ENCODE data around the gene ICAM1.
"Not testable (repeated sequence)": the region's sequence is repeated elsewhere in the genome, so short reads cannot be mapped to it uniquely, and the experiment has no call there.

The ICAM1 gene

DNA sequence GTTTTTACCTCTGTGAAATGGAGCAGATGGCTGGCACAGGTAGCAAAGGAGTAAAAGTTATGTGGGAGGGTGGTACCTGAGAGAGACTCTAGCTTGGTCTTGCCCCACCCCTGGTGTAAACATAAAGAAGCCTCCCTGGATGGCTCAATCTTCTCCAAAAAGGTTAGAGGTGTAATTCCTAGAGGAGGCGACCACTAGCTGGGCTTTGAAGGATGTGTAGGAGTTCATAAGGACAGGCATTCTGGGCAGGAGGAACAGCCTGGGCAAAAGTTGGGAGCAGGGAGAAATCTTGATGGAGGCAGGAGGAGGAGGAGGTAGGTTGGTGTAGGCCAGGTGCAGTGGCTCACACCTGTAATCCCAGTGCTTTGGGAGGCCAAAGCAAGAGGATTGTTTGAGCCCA, 8.0 kb downstream of the ICAM1 start:
- no peak for DNase-seq

DNA sequence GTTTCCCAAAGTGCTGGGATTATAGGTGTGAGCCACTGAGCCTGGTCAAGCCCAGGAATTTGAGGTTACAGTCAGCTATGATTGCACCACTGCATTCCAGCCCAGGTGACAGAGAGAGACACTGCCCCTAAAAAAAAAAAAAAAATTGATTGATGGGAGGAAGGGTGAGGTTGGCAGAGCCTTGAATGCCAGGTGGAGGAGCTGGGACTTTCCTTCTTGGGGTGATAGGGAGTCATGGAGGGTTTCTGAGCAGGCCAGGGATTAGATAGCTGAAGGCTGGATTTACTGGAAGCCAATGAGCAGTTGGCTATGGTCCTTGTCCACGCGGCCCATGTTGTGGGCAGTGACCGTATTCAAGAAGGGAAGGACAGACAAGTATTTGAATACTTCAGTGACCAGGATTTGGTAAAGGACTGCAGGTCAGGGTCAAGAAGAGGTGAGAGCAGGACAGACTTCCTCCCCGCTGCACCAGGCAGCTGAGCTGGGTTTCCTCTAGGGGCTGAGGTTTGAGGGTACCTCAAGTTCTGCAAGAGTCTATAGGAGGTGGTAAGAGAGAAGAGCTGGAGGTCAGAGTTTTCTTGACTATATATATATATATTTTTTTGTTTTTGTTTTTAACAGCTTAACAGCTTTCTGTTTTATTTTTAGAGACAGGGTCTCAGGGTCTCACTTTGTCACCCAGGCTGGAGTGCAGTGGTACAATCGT, 9.0 kb downstream of the ICAM1 start:
- DNase-seq: no peak

DNA sequence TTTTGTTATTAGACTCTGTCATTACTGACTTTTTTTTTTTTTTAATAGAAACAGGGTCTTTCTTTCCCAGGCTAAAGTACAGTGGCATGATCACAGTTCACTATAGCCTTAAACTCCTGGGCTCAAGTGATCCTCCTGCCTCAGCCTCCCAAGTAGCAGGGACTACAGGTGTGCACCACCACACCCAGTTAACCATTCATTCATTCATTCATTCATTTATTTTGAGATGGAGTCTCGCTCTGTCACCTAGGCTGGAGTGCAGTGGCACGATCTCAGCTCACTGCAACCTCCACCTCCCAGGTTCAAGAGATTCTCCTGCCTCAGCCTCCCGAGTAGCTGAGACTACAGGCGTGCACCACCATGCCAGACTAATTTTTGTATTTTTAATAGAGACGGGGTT, 11.1 kb downstream of the ICAM1 start:
- DNase-seq: not testable (repeated sequence)

DNA sequence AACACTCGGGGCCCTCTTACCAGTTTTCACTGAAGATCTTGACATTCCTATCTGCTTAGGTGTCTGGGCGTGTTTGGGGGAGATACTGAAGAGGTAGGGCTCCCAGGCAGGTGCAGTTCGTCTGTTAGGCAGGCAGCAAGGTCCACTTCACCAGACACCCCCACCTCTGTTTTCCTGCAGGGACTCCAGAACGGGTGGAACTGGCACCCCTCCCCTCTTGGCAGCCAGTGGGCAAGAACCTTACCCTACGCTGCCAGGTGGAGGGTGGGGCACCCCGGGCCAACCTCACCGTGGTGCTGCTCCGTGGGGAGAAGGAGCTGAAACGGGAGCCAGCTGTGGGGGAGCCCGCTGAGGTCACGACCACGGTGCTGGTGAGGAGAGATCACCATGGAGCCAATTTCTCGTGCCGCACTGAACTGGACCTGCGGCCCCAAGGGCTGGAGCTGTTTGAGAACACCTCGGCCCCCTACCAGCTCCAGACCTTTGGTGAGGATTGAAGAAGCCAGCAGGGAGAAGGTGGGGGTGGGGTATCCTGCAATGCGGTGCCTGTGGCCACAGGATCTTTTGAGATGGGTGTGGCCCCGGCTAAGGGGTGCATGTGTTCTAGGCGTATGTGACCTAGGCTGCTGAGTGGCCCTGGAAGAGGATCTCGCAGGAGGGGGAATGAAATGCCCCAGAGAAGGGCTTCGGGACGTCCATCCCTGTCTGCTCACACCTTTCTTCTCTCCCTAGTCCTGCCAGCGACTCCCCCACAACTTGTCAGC, 12.6 kb downstream of the ICAM1 start:
- no peak for DNase-seq

DNA sequence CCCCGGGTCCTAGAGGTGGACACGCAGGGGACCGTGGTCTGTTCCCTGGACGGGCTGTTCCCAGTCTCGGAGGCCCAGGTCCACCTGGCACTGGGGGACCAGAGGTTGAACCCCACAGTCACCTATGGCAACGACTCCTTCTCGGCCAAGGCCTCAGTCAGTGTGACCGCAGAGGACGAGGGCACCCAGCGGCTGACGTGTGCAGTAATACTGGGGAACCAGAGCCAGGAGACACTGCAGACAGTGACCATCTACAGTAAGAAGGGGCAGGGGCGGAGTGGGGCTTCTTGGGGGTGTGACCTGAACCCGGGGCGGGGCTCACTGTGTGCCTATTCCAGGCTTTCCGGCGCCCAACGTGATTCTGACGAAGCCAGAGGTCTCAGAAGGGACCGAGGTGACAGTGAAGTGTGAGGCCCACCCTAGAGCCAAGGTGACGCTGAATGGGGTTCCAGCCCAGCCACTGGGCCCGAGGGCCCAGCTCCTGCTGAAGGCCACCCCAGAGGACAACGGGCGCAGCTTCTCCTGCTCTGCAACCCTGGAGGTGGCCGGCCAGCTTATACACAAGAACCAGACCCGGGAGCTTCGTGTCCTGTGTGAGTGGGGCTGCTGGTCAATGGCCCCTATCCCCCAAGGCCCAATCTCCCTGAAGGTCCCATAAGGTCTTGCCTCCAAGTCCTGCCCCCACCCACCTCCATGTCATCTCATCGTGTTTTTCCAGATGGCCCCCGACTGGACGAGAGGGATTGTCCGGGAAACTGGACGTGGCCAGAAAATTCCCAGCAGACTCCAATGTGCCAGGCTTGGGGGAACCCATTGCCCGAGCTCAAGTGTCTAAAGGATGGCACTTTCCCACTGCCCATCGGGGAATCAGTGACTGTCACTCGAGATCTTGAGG, 13.4 kb downstream of the ICAM1 start:
- DNase-seq: no peak

DNA sequence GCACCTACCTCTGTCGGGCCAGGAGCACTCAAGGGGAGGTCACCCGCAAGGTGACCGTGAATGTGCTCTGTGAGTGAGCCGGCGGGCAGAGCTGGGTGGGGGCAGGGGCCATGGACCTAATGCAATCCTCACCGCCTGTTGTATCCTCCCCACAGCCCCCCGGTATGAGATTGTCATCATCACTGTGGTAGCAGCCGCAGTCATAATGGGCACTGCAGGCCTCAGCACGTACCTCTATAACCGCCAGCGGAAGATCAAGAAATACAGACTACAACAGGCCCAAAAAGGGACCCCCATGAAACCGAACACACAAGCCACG, 14.0 kb downstream of the ICAM1 start:
- DNase-seq: no peak

DNA sequence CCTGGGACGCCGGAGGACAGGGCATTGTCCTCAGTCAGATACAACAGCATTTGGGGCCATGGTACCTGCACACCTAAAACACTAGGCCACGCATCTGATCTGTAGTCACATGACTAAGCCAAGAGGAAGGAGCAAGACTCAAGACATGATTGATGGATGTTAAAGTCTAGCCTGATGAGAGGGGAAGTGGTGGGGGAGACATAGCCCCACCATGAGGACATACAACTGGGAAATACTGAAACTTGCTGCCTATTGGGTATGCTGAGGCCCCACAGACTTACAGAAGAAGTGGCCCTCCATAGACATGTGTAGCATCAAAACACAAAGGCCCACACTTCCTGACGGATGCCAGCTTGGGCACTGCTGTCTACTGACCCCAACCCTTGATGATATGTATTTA, 14.5 kb downstream of the ICAM1 start:
- DNase-seq: no peak

DNA sequence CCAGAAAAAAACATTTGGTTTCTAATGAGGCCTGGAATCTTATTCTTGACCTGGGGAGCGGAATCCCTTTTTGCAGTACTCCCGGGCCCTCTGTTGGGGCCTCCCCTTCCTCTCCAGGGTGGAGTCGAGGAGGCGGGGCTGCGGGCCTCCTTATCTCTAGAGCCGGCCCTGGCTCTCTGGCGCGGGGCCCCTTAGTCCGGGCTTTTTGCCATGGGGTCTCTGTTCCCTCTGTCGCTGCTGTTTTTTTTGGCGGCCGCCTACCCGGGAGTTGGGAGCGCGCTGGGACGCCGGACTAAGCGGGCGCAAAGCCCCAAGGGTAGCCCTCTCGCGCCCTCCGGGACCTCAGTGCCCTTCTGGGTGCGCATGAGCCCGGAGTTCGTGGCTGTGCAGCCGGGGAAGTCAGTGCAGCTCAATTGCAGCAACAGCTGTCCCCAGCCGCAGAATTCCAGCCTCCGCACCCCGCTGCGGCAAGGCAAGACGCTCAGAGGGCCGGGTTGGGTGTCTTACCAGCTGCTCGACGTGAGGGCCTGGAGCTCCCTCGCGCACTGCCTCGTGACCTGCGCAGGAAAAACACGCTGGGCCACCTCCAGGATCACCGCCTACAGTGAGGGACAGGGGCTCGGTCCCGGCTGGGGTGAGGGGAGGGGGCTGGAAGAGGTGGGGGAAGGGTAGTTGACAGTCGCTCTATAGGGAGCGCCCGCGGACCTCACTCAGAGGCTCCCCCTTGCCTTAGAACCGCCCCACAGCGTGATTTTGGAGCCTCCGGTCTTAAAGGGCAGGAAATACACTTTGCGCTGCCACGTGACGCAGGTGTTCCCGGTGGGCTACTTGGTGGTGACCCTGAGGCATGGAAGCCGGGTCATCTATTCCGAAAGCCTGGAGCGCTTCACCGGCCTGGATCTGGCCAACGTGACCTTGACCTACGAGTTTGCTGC, 16.1 kb downstream of the ICAM1 start, which contains the start of gene ICAM4:
Gene ICAM4, plus strand, starts transcription at position 153 of the 935 bp plus-strand sequence. Its CDS starts 58 bp downstream, at position 211.
- peak; percentile 64 for DNase-seq

DNA sequence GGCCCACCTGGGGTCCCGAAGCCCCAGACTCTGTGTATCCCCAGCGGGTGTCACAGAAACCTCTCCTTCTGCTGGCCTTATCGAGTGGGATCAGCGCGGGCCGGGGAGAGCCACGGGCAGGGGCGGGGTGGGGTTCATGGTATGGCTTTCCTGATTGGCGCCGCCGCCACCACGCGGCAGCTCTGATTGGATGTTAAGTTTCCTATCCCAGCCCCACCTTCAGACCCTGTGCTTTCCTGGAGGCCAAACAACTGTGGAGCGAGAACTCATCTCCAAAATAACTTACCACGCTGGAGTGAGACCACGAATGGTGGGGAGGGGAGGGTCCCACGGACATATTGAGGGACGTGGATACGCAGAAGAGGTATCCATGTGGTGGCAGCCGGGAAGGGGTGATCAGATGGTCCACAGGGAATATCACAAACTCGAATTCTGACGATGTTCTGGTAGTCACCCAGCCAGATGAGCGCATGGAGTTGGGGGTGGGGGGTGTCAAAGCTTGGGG, 17.8 kb downstream of the ICAM1 start:
- peak; percentile 59 for DNase-seq

DNA sequence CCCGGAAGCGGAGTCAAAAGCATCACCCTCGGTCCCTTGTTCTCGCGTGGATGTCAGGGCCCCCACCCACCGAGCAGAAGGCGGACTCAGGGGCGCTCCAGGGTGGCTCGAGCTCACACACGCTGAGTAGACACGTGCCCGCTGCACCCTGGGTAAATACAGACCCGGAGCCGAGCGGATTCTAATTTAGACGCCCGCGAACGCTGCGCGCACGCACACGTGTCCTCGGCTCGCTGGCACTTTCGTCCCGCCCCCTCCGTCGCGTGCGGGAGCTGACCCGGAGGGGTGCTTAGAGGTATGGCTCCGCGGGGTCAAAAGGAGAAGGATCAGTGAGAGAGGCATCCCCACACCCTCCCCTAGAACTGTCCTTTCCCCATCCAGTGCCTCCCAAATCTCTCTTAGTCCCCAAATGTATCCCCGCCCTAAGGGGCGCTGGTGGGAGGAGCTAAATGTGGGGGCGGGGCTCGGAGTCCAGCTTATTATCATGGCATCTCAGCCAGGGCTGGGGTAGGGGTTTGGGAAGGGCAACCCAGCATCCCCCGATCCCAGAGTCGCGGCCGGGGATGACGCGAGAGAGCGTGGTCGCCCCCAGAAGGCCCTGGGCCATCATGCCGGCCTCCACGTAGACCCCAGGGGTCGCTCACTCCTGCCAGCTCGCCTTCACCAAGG, 18.4 kb downstream of the ICAM1 start:
- peak; percentile 65 for DNase-seq

DNA sequence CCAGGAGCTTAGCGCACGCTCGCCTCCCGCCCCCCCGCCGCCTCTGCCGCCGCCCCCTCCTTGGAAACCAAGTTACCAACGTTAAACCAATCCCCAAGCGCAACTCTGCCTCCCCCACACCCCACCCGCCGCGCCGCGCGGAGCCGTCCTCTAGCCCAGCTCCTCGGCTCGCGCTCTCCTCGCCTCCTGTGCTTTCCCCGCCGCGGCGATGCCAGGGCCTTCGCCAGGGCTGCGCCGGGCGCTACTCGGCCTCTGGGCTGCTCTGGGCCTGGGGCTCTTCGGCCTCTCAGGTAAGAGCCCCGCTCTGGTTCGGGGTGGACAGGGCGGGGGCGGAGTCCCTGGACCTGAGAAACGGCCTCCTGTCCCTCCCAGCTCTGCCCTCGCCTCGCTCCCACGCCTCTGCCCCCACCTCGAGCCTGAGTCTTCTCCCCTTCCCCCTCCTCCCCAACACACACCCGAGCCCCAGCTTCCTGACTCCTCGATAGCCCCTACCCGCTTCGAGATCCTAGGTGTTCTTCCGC, 19.0 kb downstream of the ICAM1 start, which contains the start of gene ICAM5:
Gene ICAM5, plus strand, starts transcription at position 117 of the 521 bp plus-strand sequence. Its CDS starts 92 bp downstream, at position 209.
- no peak for DNase-seq

DNA sequence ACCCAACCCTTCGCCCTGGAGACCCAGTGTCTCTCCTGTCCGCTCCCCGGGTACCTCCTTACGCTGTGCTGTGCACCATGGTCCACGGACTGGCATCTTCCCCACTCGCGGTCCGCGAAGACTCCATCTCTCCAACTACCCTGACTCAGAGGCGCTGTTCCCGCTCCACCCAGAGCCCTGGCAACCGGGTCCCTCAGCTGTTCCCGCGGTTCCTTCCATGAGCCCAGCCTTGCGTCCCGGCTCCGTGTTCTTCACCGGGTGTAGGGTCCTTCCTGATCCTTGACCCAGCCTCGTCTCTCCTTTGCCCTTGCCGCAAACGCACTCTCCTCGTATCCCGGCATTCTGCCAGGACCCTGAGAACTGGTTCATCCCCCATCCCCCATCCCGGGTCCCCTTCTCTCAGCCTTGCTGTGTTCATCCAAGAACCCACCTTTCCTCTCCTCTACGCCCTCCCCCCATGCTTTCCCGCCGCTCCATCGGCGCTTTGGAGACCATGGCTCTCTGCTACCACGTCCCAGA, 19.5 kb downstream of the ICAM1 start:
- DNase-seq: peak; percentile 41

DNA sequence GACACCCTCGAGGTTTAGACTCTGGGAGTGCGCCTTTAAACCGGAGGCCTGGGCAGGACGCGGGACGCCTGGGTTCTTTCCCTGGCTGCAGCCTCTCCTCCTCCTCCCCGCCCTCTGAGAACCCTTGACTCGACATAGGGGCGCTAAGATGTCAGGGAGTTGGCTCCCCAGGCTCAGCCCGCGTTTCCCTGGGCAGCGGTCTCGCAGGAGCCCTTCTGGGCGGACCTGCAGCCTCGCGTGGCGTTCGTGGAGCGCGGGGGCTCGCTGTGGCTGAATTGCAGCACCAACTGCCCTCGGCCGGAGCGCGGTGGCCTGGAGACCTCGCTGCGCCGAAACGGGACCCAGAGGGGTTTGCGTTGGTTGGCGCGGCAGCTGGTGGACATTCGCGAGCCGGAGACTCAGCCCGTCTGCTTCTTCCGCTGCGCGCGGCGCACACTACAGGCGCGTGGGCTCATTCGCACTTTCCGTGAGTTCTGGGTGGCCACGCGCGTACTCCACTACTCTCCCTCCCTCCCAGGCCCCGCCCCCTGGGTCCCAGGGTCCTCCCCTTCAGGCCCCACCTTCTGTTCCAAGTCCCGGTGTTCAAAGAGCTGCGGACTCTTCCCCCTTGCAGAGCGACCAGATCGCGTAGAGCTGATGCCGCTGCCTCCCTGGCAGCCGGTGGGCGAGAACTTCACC, 20.1 kb downstream of the ICAM1 start:
- peak; percentile 56 for DNase-seq

DNA sequence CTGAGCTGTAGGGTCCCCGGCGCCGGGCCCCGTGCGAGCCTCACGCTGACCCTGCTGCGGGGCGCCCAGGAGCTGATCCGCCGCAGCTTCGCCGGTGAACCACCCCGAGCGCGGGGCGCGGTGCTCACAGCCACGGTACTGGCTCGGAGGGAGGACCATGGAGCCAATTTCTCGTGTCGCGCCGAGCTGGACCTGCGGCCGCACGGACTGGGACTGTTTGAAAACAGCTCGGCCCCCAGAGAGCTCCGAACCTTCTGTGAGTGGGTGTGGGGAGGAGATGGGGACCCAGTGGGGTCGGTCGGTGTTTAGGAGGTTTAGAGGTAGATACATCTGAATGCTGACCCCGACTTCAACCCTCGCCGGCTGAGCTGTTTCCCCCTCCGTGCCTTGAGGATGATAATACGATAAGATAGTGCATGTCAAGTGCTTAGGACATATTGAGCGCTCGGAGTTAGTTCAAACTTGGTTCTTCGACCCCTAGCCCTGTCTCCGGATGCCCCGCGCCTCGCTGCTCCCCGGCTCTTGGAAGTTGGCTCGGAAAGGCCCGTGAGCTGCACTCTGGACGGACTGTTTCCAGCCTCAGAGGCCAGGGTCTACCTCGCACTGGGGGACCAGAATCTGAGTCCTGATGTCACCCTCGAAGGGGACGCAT, 20.8 kb downstream of the ICAM1 start:
- no peak for DNase-seq

DNA sequence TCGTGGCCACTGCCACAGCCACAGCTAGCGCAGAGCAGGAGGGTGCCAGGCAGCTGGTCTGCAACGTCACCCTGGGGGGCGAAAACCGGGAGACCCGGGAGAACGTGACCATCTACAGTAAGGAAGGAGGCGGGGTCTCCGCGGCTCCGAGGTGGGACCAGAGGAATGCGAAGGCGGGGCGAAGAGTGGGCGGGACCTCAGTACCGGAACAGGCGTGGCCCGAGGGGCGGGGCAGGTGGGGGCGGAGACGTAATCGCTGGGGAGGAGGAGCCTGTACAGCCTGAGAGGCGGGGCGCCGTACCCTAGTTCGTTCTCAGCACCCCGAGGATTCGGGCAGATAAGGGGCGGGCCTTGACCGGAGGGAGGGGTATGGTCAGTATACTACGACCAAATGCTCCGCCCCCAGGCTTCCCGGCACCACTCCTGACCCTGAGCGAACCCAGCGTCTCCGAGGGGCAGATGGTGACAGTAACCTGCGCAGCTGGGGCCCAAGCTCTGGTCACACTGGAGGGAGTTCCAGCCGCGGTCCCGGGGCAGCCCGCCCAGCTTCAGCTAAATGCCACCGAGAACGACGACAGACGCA, 21.4 kb downstream of the ICAM1 start:
- peak; percentile 85 for DNase-seq

DNA sequence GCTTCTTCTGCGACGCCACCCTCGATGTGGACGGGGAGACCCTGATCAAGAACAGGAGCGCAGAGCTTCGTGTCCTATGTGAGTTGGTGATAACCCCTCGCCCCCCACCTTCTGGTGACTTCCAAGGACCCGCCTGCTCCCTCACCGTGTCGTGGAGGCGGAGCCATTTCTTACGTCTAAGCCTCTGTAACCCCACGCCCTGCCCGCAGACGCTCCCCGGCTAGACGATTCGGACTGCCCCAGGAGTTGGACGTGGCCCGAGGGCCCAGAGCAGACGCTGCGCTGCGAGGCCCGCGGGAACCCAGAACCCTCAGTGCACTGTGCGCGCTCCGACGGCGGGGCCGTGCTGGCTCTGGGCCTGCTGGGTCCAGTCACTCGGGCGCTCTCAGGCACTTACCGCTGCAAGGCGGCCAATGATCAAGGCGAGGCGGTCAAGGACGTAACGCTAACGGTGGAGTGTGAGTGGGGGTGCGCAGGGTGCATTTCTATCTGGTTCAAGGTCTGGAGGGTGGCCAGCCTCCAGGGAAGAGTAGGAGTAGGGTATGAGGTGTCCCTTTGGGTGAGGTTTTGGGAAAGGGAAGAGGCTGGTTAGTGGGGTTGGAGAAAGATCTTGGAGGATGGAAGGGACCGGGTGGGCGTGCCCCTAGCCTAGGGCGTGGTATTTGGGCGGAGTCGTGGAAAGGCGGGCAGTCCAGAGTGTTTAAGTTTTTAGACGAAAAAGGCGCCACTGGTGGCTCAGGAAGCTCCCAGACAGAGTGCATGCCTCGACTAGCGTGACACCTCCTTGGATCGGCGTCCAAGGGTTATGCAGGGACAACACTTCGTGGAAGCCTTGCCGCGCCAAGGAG, 22.1 kb downstream of the ICAM1 start:
- no peak for DNase-seq

DNA sequence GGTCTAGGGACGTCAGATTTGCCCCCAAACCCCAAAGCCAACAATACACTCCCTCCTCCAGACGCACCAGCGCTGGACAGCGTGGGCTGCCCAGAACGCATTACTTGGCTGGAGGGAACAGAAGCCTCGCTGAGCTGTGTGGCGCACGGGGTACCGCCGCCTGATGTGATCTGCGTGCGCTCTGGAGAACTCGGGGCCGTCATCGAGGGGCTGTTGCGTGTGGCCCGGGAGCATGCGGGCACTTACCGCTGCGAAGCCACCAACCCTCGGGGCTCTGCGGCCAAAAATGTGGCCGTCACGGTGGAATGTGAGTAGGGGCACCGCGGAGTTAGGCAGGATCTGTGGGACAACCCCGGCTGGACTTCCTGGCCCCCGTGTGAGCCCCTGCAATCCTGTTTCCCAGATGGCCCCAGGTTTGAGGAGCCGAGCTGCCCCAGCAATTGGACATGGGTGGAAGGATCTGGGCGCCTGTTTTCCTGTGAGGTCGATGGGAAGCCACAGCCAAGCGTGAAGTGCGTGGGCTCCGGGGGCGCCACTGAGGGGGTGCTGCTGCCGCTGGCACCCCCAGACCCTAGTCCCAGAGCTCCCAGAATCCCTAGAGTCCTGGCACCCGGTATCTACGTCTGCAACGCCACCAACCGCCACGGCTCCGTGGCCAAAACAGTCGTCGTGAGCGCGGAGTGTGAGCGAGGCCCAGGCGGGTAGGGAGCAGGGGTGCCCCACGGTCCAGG, 22.9 kb downstream of the ICAM1 start:
- no peak for DNase-seq

DNA sequence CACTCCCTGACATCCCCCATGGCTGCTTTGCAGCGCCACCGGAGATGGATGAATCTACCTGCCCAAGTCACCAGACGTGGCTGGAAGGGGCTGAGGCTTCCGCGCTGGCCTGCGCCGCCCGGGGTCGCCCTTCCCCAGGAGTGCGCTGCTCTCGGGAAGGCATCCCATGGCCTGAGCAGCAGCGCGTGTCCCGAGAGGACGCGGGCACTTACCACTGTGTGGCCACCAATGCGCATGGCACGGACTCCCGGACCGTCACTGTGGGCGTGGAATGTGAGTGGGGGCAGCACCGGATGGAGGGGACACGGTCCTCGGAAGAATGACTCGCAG, 23.4 kb downstream of the ICAM1 start:
- no peak for DNase-seq

Measured in eye (tissue), 1 donor.